IPS DF 6.9 (cell line): ENCODE results near the gene TMEM214.
A peak's percentile ranks its signal among the peaks of the same experiment; 100 is the strongest.

Experiments used
- DNase-seq: peaks from one replicate; pipeline ENCODE4 v3.0.0-alpha.2; 2013; ENCODE audit warnings: low read depth, low spot score
- H3K27ac ChIP-seq: one replicate; pipeline ENCODE4 v1.5.1; 2013; ENCODE audit warnings: low read length, control low read depth
- H3K27me3 ChIP-seq: 2 replicates; pipeline ENCODE4 v1.6.1; 2013; ENCODE audit warnings: mild to moderate bottlenecking, low read length; ENCODE audit not compliant: control insufficient read depth, insufficient read depth
- H3K36me3 ChIP-seq: 2 replicates; pipeline ENCODE4 v1.6.1; 2013; ENCODE audit warnings: low read length; ENCODE audit not compliant: control insufficient read depth, insufficient read depth
- H3K4me1 ChIP-seq: 2 replicates; pipeline ENCODE4 v1.6.1; 2013; ENCODE audit warnings: low read length; ENCODE audit not compliant: control insufficient read depth, insufficient read depth
- H3K4me3 ChIP-seq: 2 replicates; pipeline ENCODE4 v1.5.1; 2013; ENCODE audit warnings: mild to moderate bottlenecking, low read length
- H3K9me3 ChIP-seq: 2 replicates; pipeline ENCODE4 v1.6.1; 2013; ENCODE audit warnings: low read length, inconsistent platforms; ENCODE audit not compliant: control insufficient read depth, insufficient read depth
- WGBS: extraction: QIAGEN DNeasy Blood & Tissue Kit; methylation state at CpG from one replicate; pipeline ENCODE4 v1.1.7; 2013; ENCODE audit warnings: mixed read lengths, missing lambda C conversion rate; ENCODE audit not compliant: insufficient read length, insufficient coverage; 5-methylcytosine and 5-hydroxymethylcytosine counted together

The TMEM214 gene

DNA sequence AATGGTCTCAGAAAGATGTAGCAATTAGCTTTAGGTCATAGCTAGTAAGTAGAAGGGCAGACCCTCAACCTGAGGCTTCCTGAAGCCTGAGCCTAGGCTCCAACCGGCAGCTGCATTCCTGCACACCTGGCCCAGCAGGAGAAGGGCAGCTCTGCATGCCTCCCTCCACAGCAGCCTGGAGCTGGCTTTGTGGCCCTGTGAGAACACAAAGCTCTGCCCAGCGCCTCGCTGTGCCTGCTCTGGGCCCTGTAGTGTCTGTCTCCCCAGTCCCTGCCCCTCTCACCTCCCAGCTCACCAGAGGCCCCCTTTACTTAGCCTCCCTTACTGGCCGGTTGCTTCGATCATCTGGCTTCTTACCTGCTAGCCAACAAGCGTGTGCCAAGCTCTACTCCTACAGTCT lies 6.7 kb downstream of the TMEM214 start:
- Histone ChIP-seq H3K4me3 (no peak overlapping the region), H3K9me3 (no peaks in the 10 kb centered on the region), H3K4me1 (no peaks in the 10 kb centered on the region), H3K27me3 (no peaks in the 10 kb centered on the region), H3K27ac (no peak overlapping the region), H3K36me3 (peaks cover 36% of the 10 kb centered on the region)
- no CpG with 5 or more reads among the region's 6 CpGs for WGBS
- DNase-seq, result no peak

- no peaks in the 10 kb centered on the region for H3K4me1 ChIP-seq
- H3K27ac ChIP-seq, result no peak overlapping the region
- WGBS, result no CpG with 5 or more reads among the region's 7 CpGs
- H3K9me3 ChIP-seq, result no peaks in the 10 kb centered on the region
- no peaks in the 10 kb centered on the region for H3K27me3 ChIP-seq
- H3K36me3 ChIP-seq, result peaks cover 36% of the 10 kb centered on the region
- no peak overlapping the region for H3K4me3 ChIP-seq
- DNase-seq, result no peak
Measured at GRCh38 chr2:27039871-27040270, 7.1 kb downstream of the TMEM214 start.

- Histone ChIP-seq H3K4me1 (no peaks in the 10 kb centered on the region), H3K9me3 (no peaks in the 10 kb centered on the region), H3K4me3 (no peak overlapping the region), H3K27me3 (no peaks in the 10 kb centered on the region), H3K27ac (no peak overlapping the region), H3K36me3 (peaks cover 36% of the 10 kb centered on the region)
- no CpG with 5 or more reads among the region's 8 CpGs for WGBS
- DNase-seq, result no peak
Measured at GRCh38 chr2:27040282-27040681, 7.5 kb downstream of the TMEM214 start.

DNA sequence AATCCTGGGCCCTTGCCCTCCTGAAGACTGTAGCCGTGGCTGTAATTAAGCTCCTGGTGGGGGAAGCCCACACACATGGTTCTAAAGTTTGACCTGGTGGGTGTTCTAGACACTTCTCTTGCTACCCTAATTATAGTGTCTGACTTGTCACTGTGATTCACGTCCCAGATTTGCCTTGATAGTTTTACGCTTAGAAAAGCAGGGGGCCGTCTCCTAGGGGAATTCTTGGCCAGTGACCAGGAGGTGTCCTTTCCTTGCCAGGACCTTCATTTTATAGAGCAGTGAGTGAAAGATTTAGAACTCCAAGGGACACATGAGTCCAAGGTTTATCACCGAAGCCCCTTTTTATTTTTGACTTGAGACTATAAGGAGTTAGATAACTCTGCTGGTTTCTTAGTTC lies 9.0 kb downstream of the TMEM214 start:
- Histone ChIP-seq H3K27ac (no peak overlapping the region), H3K36me3 (peaks cover 26% of the 10 kb centered on the region)

DNA sequence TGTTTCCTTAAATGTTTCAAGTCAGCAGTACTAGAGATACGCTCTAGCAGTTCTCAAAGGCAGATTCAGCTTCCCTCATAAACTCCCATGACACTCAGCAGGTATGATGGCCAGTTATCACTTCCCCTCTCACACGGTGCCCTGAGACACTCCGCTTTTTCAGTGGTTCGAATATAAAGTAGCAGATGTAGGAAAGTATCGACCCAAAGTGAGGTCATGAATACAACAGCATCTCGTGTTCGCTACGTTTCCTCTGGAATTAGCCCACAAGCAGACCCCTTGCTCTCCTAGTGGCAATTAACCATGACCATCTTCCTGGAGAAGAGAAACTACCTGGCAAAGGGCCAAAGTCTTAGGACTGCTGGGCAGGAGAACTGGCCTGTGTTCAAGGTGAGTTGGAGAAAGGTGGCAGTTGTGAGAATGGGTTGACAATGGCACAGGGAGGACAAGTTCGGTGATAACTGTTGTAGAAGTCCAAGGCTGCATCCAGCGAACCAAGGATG lies 9.4 kb downstream of the TMEM214 start:
- H3K4me1 ChIP-seq, result no peaks in the 10 kb centered on the region
- no peak for DNase-seq
- no peak overlapping the region for H3K4me3 ChIP-seq
- no peak overlapping the region for H3K27ac ChIP-seq
- H3K27me3 ChIP-seq, result no peaks in the 10 kb centered on the region
- H3K9me3 ChIP-seq, result no peaks in the 10 kb centered on the region
- WGBS, result no CpG with 5 or more reads among the region's 10 CpGs
- H3K36me3 ChIP-seq, result peaks cover 23% of the 10 kb centered on the region

More for the DNA sequence above, 9.0 kb downstream of the TMEM214 start:
- DNase-seq, result no peak
- Histone ChIP-seq H3K9me3 (no peaks in the 10 kb centered on the region), H3K4me3 (no peak overlapping the region), H3K4me1 (no peaks in the 10 kb centered on the region), H3K27me3 (no peaks in the 10 kb centered on the region)
- WGBS, result no CpG with 5 or more reads among the region's 5 CpGs

DNA sequence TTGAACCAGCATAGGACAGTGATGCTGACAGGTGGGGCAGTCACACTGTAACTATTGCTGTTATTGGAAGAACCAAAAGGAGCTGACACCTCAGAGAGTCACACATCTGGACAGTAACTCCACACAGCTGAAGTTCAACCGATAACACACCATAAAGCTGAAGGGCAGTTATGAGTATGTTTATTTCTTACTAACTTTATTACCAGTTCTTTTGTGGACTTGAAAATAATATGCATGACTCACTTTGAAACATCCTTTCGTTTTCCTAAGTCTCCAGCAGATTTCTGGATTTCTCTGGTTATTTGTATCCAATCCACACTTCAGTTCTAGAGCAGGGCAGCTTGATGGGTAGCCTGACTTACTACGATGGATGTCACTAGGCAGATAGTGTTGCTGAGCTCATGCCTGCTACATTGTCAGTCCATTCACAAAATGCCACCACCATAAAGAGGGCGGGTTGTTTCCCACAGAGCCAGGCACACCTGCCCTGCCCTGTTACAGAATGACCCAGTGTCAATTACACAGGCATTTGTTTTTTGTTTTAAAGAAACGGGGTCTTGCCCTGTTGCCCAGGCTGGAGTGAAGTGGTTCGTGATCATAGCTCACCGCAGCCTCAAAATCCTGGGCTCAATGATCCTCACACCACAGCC lies 10.3 kb downstream of the TMEM214 start:
- DNase-seq, result no peak
- Histone ChIP-seq H3K36me3 (peaks cover 15% of the 10 kb centered on the region), H3K27me3 (no peaks in the 10 kb centered on the region), H3K4me3 (no peak overlapping the region), H3K27ac (no peak overlapping the region), H3K4me1 (no peaks in the 10 kb centered on the region), H3K9me3 (no peaks in the 10 kb centered on the region)
- no CpG with 5 or more reads among the region's 7 CpGs for WGBS

DNA sequence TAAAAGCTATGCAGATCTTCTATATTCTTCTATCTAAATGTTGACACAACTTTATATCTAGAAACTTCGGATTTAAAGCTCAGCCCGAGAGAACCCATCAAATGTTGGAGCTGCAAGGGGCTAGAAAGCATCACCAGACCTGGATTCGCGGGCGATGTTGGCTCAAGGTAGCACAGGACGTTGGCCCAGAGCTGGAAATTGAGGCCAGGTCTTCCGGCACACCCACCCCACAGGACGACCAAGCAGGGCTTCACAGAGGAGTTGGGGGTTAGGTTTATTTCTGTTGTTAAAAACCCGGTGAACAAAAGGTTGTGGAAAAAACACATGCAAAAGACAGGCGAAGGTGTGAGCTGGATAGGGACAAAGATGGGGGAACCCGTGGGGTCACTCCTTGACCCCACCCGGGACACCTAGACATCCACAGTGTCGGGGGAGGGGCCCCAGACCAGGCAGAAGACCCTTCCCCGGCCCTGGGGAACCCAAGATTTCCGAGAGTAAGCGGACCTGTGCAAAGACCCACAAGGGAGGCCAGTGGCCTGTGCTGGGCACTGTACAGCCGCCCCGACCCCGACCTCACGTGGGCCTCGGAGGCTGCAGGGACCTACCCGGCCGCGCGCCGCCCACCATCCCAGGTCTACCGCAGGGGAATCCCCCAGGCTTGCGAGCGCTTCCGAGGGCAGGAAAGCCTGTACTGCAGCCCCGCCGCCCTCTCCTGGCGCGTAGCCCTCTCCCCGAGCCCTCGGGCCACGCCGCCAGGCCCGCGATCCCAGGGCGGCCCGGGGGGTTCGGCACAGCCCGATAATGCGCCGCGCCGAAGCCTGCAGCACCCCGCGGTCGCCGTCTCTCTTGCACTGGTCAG lies 16.9 kb downstream of the TMEM214 start:
- H3K4me3 ChIP-seq, result peak overlapping the region; percentile 88
- DNase-seq, result no peak
- no CpG with 5 or more reads among the region's 52 CpGs for WGBS
- H3K27me3 ChIP-seq, result no peaks in the 10 kb centered on the region
- no peaks in the 10 kb centered on the region; the same call in 1 of the 2 replicates for H3K36me3 ChIP-seq
- H3K9me3 ChIP-seq, result no peaks in the 10 kb centered on the region
- no peaks in the 10 kb centered on the region for H3K4me1 ChIP-seq
- no peak overlapping the region for H3K27ac ChIP-seq

GRCh38 chr2:27050281-27050995 lies 17.7 kb downstream of the TMEM214 start:
- peak overlapping the region; percentile 88; the same call in 1 of the 2 replicates for H3K4me3 ChIP-seq
- H3K27ac ChIP-seq, result no peak overlapping the region
- no peaks in the 10 kb centered on the region for H3K27me3 ChIP-seq
- no peaks in the 10 kb centered on the region for H3K9me3 ChIP-seq
- no CpG with 5 or more reads among the region's 48 CpGs for WGBS
- peaks cover 3% of the 10 kb centered on the region; the same call in 1 of the 2 replicates for H3K36me3 ChIP-seq
- DNase-seq, result peak; percentile 80
- H3K4me1 ChIP-seq, result no peaks in the 10 kb centered on the region

- no peaks in the 10 kb centered on the region for H3K9me3 ChIP-seq
- H3K4me1 ChIP-seq, result no peaks in the 10 kb centered on the region
- peak within 1 kb of the TSS; percentile 88 for H3K4me3 ChIP-seq
- WGBS, result no CpG with 5 or more reads among the region's 67 CpGs
- no peaks in the 10 kb centered on the region for H3K27me3 ChIP-seq
- no peak within 1 kb of the TSS for H3K27ac ChIP-seq
- DNase-seq, result peak; percentile 88
- peaks cover 6% of the 10 kb centered on the region; the same call in 1 of the 2 replicates for H3K36me3 ChIP-seq
Measured at GRCh38 chr2:27050996-27051901, 18.5 kb downstream of the TMEM214 start, which contains the start of gene AGBL5. AGBL5 (plus strand) TSS chr2:27051668; CDS start chr2:27052959, 1,291 bp downstream.
